ENCODE measurements around the gene CFAP119.

DNA sequence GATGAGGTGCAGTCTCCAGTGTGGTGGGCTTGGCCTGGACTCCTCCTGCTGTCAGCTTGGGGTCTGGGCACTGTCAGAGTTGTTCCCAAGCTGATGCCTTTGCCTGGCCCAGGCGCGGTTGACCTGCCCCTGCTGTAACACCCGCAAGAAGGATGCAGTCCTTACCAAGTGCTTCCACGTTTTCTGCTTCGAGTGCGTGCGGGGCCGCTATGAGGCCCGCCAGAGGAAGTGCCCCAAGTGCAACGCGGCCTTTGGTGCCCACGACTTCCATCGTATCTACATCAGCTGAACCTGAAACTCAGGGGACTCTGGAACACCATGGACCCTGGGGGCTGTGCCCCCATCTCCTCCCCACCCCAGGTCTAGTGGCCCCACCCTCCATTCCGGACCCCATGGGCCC is 12.0 kb upstream of the CFAP119 start:
- TF ChIP-seq POLR2A (IDR thresholded peaks at IDR 0.05): no peak
- TF ChIP-seq, protein P1, sequence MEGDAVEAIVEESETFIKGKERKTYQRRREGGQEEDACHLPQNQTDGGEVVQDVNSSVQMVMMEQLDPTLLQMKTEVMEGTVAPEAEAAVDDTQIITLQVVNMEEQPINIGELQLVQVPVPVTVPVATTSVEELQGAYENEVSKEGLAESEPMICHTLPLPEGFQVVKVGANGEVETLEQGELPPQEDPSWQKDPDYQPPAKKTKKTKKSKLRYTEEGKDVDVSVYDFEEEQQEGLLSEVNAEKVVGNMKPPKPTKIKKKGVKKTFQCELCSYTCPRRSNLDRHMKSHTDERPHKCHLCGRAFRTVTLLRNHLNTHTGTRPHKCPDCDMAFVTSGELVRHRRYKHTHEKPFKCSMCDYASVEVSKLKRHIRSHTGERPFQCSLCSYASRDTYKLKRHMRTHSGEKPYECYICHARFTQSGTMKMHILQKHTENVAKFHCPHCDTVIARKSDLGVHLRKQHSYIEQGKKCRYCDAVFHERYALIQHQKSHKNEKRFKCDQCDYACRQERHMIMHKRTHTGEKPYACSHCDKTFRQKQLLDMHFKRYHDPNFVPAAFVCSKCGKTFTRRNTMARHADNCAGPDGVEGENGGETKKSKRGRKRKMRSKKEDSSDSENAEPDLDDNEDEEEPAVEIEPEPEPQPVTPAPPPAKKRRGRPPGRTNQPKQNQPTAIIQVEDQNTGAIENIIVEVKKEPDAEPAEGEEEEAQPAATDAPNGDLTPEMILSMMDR (IDR thresholded peaks at IDR 0.05): no peak

All from thyroid gland (tissue), 4 donors.